GM12873 (cell line): ENCODE measurements around the gene HERC6.

Experiments used
- TF ChIP-seq, protein P1 (sequence below): IDR thresholded peaks from 2 replicates; pipeline ENCODE4 v1.5.1; 2012; ENCODE audit warnings: low read depth, mild to moderate bottlenecking, moderate library complexity, low read length, control low read depth; ENCODE audit not compliant: insufficient read depth; ENCODE audit errors: missing control alignments

HERC6 gene

GRCh38 chr4:88449290-88449689 lies 70.6 kb downstream of the HERC6 start:
- TF ChIP-seq, protein P1, sequence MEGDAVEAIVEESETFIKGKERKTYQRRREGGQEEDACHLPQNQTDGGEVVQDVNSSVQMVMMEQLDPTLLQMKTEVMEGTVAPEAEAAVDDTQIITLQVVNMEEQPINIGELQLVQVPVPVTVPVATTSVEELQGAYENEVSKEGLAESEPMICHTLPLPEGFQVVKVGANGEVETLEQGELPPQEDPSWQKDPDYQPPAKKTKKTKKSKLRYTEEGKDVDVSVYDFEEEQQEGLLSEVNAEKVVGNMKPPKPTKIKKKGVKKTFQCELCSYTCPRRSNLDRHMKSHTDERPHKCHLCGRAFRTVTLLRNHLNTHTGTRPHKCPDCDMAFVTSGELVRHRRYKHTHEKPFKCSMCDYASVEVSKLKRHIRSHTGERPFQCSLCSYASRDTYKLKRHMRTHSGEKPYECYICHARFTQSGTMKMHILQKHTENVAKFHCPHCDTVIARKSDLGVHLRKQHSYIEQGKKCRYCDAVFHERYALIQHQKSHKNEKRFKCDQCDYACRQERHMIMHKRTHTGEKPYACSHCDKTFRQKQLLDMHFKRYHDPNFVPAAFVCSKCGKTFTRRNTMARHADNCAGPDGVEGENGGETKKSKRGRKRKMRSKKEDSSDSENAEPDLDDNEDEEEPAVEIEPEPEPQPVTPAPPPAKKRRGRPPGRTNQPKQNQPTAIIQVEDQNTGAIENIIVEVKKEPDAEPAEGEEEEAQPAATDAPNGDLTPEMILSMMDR, result no peak

DNA sequence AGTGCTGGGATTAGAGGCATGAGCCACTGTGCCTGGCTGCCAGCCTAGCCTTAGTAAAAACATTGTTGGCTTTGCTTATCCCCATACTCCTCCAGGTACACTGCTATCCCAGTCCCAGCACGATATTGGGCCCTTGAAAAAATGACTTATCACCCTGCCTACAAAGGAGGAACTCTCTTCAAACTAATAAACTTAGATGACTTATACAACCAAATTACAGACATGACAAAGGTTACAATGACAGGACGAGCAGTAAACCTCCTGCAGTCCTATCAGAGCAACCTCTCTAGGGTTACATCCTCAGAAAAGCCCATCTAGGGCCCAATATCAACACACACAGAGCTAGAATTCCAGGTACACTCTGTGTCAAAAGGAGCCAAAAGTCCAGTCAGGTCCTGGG lies 72.6 kb downstream of the HERC6 start:
- TF ChIP-seq, protein P1, result no peak

DNA sequence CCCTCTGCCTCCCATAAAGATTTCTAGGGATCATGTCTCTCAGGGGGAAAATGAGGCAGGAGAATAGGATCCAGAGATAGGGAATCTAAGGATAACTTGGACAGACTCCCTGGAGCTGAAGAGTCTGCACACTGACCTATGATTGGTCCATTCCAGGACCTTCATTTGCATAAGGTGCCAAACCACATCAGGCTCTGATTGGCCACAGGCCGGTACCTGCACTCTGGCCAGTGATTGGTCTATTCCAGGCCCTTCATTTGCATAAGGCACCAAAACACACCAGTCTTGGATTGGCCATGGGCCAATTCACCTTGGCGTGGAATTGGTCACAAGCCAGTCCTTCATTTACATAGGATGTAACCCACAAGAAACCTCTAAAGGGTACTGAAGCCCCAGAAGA lies 74.3 kb downstream of the HERC6 start:
- TF ChIP-seq, protein P1, result no peak

DNA sequence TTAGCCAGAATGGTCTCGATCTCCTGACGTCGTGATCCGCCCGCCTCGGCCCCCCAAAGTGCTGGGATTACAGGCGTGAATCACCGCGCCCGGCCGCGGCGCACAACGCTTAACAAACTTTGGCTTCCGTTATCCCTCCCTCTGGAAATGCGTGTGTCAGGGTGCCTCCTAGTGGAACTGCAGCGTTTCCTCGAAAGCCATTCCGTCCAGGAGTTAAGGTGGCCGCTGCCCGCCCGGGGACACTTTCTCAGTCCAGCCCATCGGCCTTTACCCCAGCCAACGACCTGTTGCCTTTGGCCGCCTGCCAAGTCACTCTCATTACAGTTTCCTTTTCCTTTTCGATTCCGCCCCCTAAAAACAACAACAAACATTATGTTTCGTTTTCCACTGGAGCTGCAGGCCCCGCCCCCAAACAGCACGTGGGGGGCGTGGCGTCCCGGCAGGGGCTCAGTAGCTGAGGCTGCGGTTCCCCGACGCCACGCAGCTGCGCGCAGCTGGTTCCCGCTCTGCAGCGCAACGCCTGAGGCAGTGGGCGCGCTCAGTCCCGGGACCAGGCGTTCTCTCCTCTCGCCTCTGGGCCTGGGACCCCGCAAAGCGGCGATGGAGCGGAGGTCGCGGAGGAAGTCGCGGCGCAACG lies 78.1 kb downstream of the HERC6 start, which contains the start of gene HERC5:
TSS of gene HERC5 (plus strand) at position 450 of the 637 bp plus-strand sequence. CDS start at position 601, 151 bp downstream.
- TF ChIP-seq, protein P1, result peak; percentile 19

DNA sequence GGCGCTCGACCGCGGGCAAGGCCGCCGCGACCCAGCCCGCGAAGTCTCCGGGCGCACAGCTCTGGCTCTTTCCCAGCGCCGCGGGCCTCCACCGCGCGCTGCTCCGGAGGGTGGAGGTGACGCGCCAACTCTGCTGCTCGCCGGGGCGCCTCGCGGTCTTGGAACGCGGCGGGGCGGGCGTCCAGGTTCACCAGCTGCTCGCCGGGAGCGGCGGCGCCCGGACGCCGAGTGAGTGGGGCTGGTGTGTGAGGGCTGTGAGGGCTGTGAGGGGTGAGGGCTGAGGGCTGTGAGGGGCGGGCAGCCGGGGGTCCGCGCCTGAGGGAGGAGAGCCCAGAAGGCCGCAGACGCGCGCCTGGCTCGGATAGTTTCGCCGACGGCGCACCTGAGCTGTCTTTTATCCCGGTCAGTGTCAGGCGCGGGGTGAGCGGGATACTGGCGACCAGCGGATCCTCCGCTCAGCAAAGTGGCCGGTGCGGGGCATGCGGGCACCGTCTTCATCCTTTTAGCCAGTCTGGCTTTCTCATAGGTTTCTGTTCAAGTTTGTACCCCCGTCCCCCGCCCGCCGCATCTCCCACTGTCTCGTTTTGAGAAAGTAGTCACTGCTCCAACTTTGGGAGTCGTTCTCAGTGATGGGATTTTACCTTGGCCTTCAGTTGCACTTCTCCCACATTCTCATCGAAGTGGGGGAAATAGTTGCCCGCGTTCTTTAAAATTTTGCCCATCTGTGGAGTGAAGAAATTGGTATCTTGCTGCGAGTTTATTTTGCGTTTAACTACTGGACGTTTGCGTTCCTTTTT lies 78.9 kb downstream of the HERC6 start:
- TF ChIP-seq, protein P1, result no peak

GRCh38 chr4:88458104-88458740 lies 79.6 kb downstream of the HERC6 start:
- TF ChIP-seq, protein P1, result no peak

- TF ChIP-seq, protein P1, result no peak
Observed at GRCh38 chr4:88465653-88466192, 87.1 kb downstream of the HERC6 start.
